Measurements from ENCODE around the gene CD300LD. TPM values are rescaled to one million over a fixed set of nuclear protein-coding genes. Genes with fewer than 3 reads are reported as not detected.

CD300LD gene
- polyA plus RNA-seq, 2 of the 4 experiments (the other 2 are of a cell fraction): not detected

- WGBS (ENCODE audit: missing lambda C conversion rate): 70% methylated on average over 16 of the region's 18 CpGs
- ATAC-seq: no peak; a peak in 2 of 6 replicates
- no peak for TF ChIP-seq EHMT2 (IDR thresholded peaks at IDR 0.05; ENCODE audit: low read depth)
- TF ChIP-seq CTCF (IDR thresholded peaks at IDR 0.05): no peak
- TF ChIP-seq E2F6 (IDR thresholded peaks at IDR 0.05; ENCODE audit: borderline replicate concordance, low read depth): no peak
- TF ChIP-seq HMGXB4 (CRISPR knock-in tag; IDR thresholded peaks at IDR 0.05; ENCODE audit: borderline replicate concordance): no peak
- no peak for TF ChIP-seq HES2 (IDR thresholded peaks at IDR 0.05)
- TF ChIP-seq ZFP36 (IDR thresholded peaks at IDR 0.05; ENCODE audit: borderline replicate concordance, partially characterized antibody): no peak
- no peak for TF ChIP-seq FOSB (CRISPR knock-in tag; IDR thresholded peaks at IDR 0.05)
- no peak for TF ChIP-seq MAFK (IDR thresholded peaks at IDR 0.05; ENCODE audit: partially characterized antibody)
- no peak for TF ChIP-seq HOXB5 (CRISPR knock-in tag; IDR thresholded peaks at IDR 0.05)
- TF ChIP-seq ZC3H11A (IDR thresholded peaks at IDR 0.05): no peak
- no peak for TF ChIP-seq RCOR1 (IDR thresholded peaks at IDR 0.05; ENCODE audit: low read depth, low read length)
- TF ChIP-seq HOXA7 (CRISPR knock-in tag; IDR thresholded peaks at IDR 0.05): no peak
- no peak for TF ChIP-seq KDM5A (IDR thresholded peaks at IDR 0.05)
- no peak for TF ChIP-seq CHD2 (IDR thresholded peaks at IDR 0.05; ENCODE audit: low read length, partially characterized antibody)
- TF ChIP-seq CBX2 (IDR thresholded peaks at IDR 0.05; ENCODE audit: borderline replicate concordance, low read depth): no peak
- TF ChIP-seq EP300 (IDR thresholded peaks at IDR 0.05): no peak
- no peak for TF ChIP-seq ZNF302 (CRISPR knock-in tag; IDR thresholded peaks at IDR 0.05)
- TF ChIP-seq JUNB (IDR thresholded peaks at IDR 0.05): no peak
- Histone ChIP-seq H3K4me3 (no peak overlapping the region), H3K4me1 (no peaks in the 10 kb centered on the region), H3K9me3 (no peaks in the 10 kb centered on the region), H3K4me2 (no peak overlapping the region), H3K27ac (no peak overlapping the region)
- no peak for FAIRE-seq
- ChIA-PET POLR2A (no interaction called here), CTCF (interaction anchor here (0.6 to 1.1 kb wide), 5 partner anchors 11 to 357 kb away, joined by 3 to 4 read pairs (median 3); no protein-coding TSS in a partner anchor)
- no peak for DNase-seq (ENCODE audit: low read depth in 1 of 2, low spot score in 1 of 2)
Observed at GRCh38 chr17:74543891-74544760, 48.0 kb downstream of the CD300LD start.

- no peaks in the 10 kb centered on the region for H3K9me3 ChIP-seq
- TF ChIP-seq HMGXB4 (CRISPR knock-in tag; IDR thresholded peaks at IDR 0.05; ENCODE audit: borderline replicate concordance) (no peak), CEBPB (IDR thresholded peaks at IDR 0.05) (no peak), EHF (CRISPR knock-in tag; IDR thresholded peaks at IDR 0.05) (no peak), SREBF2 (IDR thresholded peaks at IDR 0.05) (no peak), TFCP2L1 (CRISPR knock-in tag; IDR thresholded peaks at IDR 0.05) (no peak), HES2 (IDR thresholded peaks at IDR 0.05) (no peak), POLR2AphosphoS2 (conservative IDR thresholded peaks at IDR 0.05; ENCODE audit: low read length) (no peak), FOSB (CRISPR knock-in tag; IDR thresholded peaks at IDR 0.05) (no peak)
- FAIRE-seq: no peak
- 41% methylated on average over 13 of the region's 14 CpGs for WGBS (ENCODE audit: missing lambda C conversion rate)
- H3K4me3 ChIP-seq: no peak overlapping the region
- ChIA-PET CTCF (interaction anchor here (0.6 to 1.1 kb wide), 5 partner anchors 10 to 356 kb away, joined by 3 to 4 read pairs (median 3); no protein-coding TSS in a partner anchor), POLR2A (no interaction called here)
- no peak overlapping the region for H3K4me2 ChIP-seq
- DNase-seq (ENCODE audit: low read depth in 1 of 2, low spot score in 1 of 2): no peak
- no peak for ATAC-seq
- H3K27ac ChIP-seq: no peak overlapping the region
- H3K4me1 ChIP-seq: no peaks in the 10 kb centered on the region
Observed at GRCh38 chr17:74543406-74543805, 48.7 kb downstream of the CD300LD start.

Data from A549 (cell line).